PC-9 (cell line): ENCODE results near the gene MIS12. TPM values are rescaled to one million over a fixed set of nuclear protein-coding genes. Genes with fewer than 3 reads are reported as not detected.

ENCODE experiments used
- BruUV-seq: library from RNA; stranded (reverse); fragments of 400-500 nt; replicated peaks from 2 replicates; lab custom pipeline; 2021; lab: Mats Ljungman, UMichigan
- CTCF ChIA-PET: fragments of 300-600 bp; sonication (Branson Sonifier 250); formaldehyde crosslinking; loops from one replicate; lab custom pipeline; 2022; ENCODE audit warnings: antibody characterized with exemption; lab: Charles Lee
- POLR2A ChIA-PET: fragments of 300-600 bp; sonication (Branson Sonifier 250); formaldehyde crosslinking; loops from one replicate; lab custom pipeline; 2022; ENCODE audit warnings: antibody characterized with exemption; ENCODE audit not compliant: unreplicated experiment; lab: Charles Lee
- DNase-seq, 2 experiments: peaks; one replicate each; pipeline versions ENCODE4 v3.0.0 to v3.0.0-alpha.2; 2015 to 2022; ENCODE audit warnings: mixed read lengths in 1 of 2
- H2AFZ ChIP-seq: fragments of 200-600 bp; sonication (generic); 2 replicates; pipeline ENCODE4 v1.8.1; 2017; ENCODE audit warnings: antibody characterized with exemption
- H3F3A ChIP-seq: fragments of 200-600 bp; sonication (generic); 2 replicates; pipeline ENCODE4 v1.8.1; 2017; ENCODE audit warnings: antibody characterized with exemption, mild to moderate bottlenecking, low read depth; ENCODE audit not compliant: insufficient read depth
- H3K27ac ChIP-seq: fragments of 200-600 bp; sonication (generic); 2 replicates; pipeline ENCODE4 v1.6.1; 2016; ENCODE audit warnings: mixed run types
- H3K27me3 ChIP-seq: fragments of 200-600 bp; sonication (generic); 2 replicates; pipeline ENCODE4 v1.6.1; 2016; ENCODE audit warnings: low read depth, mixed run types; ENCODE audit not compliant: insufficient read depth
- H3K36me3 ChIP-seq: fragments of 200-600 bp; sonication (generic); 2 replicates; pipeline ENCODE4 v1.6.1; 2016; ENCODE audit warnings: low read depth, mixed run types
- H3K4me1 ChIP-seq: fragments of 200-600 bp; sonication (generic); replicated peaks from 2 replicates; pipeline ENCODE4 v1.6.1; 2016; ENCODE audit warnings: mixed run types; ENCODE audit not compliant: insufficient read depth
- H3K4me2 ChIP-seq: fragments of 200-600 bp; sonication (generic); 2 replicates; pipeline ENCODE4 v1.6.1; 2017; ENCODE audit warnings: mixed run types
- H3K4me3 ChIP-seq: fragments of 200-600 bp; sonication (generic); 2 replicates; pipeline ENCODE4 v1.6.1; 2016; ENCODE audit warnings: mixed run types
- H3K79me2 ChIP-seq: fragments of 200-600 bp; sonication (generic); 2 replicates; pipeline ENCODE4 v1.6.1; 2017; ENCODE audit warnings: low read depth, mixed run types
- H3K9me2 ChIP-seq: fragments of 200-600 bp; sonication (generic); 2 replicates; pipeline ENCODE4 v1.8.1; 2017; ENCODE audit warnings: mild to moderate bottlenecking; ENCODE audit not compliant: insufficient read depth
- H3K9me3 ChIP-seq: fragments of 200-600 bp; sonication (generic); 2 replicates; pipeline ENCODE4 v1.8.1; 2016; ENCODE audit warnings: low read depth; ENCODE audit not compliant: insufficient read depth
- H4K20me1 ChIP-seq: fragments of 200-600 bp; sonication (generic); 2 replicates; pipeline ENCODE4 v1.8.1; 2017; ENCODE audit not compliant: insufficient read depth
- CTCF ChIP-seq: fragments of 200-600 bp; sonication (generic); conservative IDR thresholded peaks from 2 replicates; pipeline ENCODE4 v1.6.1; 2017; ENCODE audit warnings: mixed run types, antibody characterized with exemption, mild to moderate bottlenecking, moderate library complexity
- EZH2 ChIP-seq: fragments of 200-600 bp; sonication (generic); IDR thresholded peaks from 2 replicates; pipeline ENCODE4 v1.8.0; 2017; ENCODE audit warnings: antibody characterized with exemption, low read depth
- intact Hi-C: fragments of 100-400 bp; cut with micrococcal nuclease; formaldehyde crosslinking; loops from one replicate; pipeline ENCODE4 v1.10.0; 2022; ENCODE audit not compliant: unreplicated experiment
- total RNA-seq: library from RNA; stranded (reverse); gene quantifications from 2 replicates; pipeline ENCODE4 v1.2.3, GENCODE V29; 2021

Gene MIS12
- total RNA-seq, 1 experiment from 2014 or later: 19.5 TPM

GRCh38 chr17:5444209-5444608 is 42.2 kb upstream of the MIS12 start:
- peaks cover 11% of the 10 kb centered on the region; the same call in 1 of the 2 replicates for H3F3A ChIP-seq
- no peaks in the 10 kb centered on the region for H3K27me3 ChIP-seq
- H4K20me1 ChIP-seq: 0 out of 2 replicates have a peak, but pooled peaks cover 2% of the 10 kb centered on the region
- H2AFZ ChIP-seq: no peak overlapping the region
- no peak overlapping the region for H3K4me2 ChIP-seq
- POLR2A ChIA-PET: no interaction called here
- H3K79me2 ChIP-seq: no peaks in the 10 kb centered on the region
- CTCF ChIA-PET: no interaction called here
- peaks cover 11% of the 10 kb centered on the region; the same call in 1 of the 2 replicates for H3K36me3 ChIP-seq
- H3K9me2 ChIP-seq: no peaks in the 10 kb centered on the region
- H3K9me3 ChIP-seq: no peaks in the 10 kb centered on the region
- no peak overlapping the region for H3K4me3 ChIP-seq
- H3K4me1 ChIP-seq: no peaks in the 10 kb centered on the region
- intact Hi-C loops: no loop called here
- TF ChIP-seq EZH2 (no peak), CTCF (no peak)
- H3K27ac ChIP-seq: no peak overlapping the region
- no peak for DNase-seq
- no TSS peak for BruUV-seq

- DNase-seq: no peak
- ChIA-PET CTCF (no interaction called here), POLR2A (no interaction called here)
- peaks cover 11% of the 10 kb centered on the region; the same call in 1 of the 2 replicates for H3K36me3 ChIP-seq
- no peaks in the 10 kb centered on the region for H3K9me2 ChIP-seq
- H3K79me2 ChIP-seq: no peaks in the 10 kb centered on the region
- H2AFZ ChIP-seq: no peak overlapping the region
- H3F3A ChIP-seq: peaks cover 1% of the 10 kb centered on the region; the same call in 1 of the 2 replicates
- no TSS peak for BruUV-seq
- no peaks in the 10 kb centered on the region for H3K27me3 ChIP-seq
- no peak overlapping the region for H3K4me2 ChIP-seq
- no peak overlapping the region for H3K27ac ChIP-seq
- no peaks in the 10 kb centered on the region for H3K4me1 ChIP-seq
- H4K20me1 ChIP-seq: 0 out of 2 replicates have a peak, but pooled peaks cover 2% of the 10 kb centered on the region
- intact Hi-C loops: no loop called here
- TF ChIP-seq EZH2 (no peak), CTCF (no peak)
- no peaks in the 10 kb centered on the region for H3K9me3 ChIP-seq
- no peak overlapping the region for H3K4me3 ChIP-seq
Measured at GRCh38 chr17:5446786-5447185, 39.6 kb upstream of the MIS12 start.

GRCh38 chr17:5464717-5465507 is 21.5 kb upstream of the MIS12 start:
- ChIA-PET POLR2A (no interaction called here), CTCF (no interaction called here)
- H3K9me3 ChIP-seq: no peaks in the 10 kb centered on the region
- peaks cover 18% of the 10 kb centered on the region for H3K4me1 ChIP-seq
- TF ChIP-seq EZH2 (no peak), CTCF (no peak)
- no peak overlapping the region for H3K4me2 ChIP-seq
- H2AFZ ChIP-seq: no peak overlapping the region
- no TSS peak for BruUV-seq
- no peak overlapping the region for H3K27ac ChIP-seq
- peaks cover 11% of the 10 kb centered on the region; the same call in 1 of the 2 replicates for H3K36me3 ChIP-seq
- H3K27me3 ChIP-seq: no peaks in the 10 kb centered on the region
- intact Hi-C loops: loop anchor here (5.0 kb wide), 1 partner anchor 43 kb away; the partner anchor contains the start of gene RPAIN
- H3K4me3 ChIP-seq: no peak overlapping the region
- H4K20me1 ChIP-seq: peaks cover 43% of the 10 kb centered on the region; the same call in 1 of the 2 replicates
- no peak for DNase-seq
- H3F3A ChIP-seq: peaks cover 4% of the 10 kb centered on the region; the same call in 1 of the 2 replicates
- no peaks in the 10 kb centered on the region for H3K9me2 ChIP-seq
- H3K79me2 ChIP-seq: peaks cover 67% of the 10 kb centered on the region
